Sigmoid colon (tissue), 7 donors: ENCODE results near the gene RFT1. TPM values are rescaled to one million over a fixed set of nuclear protein-coding genes. Genes with fewer than 3 reads are reported as not detected.

Experiments used
- DNase-seq: peaks from one replicate; pipeline ENCODE4 v3.0.0-alpha.2; 2019
- H3K27ac ChIP-seq, 4 donors: fragments of 200-600 bp; sonication (generic); one replicate each; pipeline ENCODE4 v1.5.1; 2016 to 2019; ENCODE audit warnings: mild to moderate bottlenecking in 1 of 4
- H3K27me3 ChIP-seq, 3 donors: fragments of 200-600 bp; sonication (generic); one replicate each; pipeline ENCODE4 v1.5.1; 2019; ENCODE audit warnings: mild to moderate bottlenecking in 1 of 3
- H3K36me3 ChIP-seq, 4 donors: fragments of 200-600 bp; sonication (generic); one replicate each; pipeline ENCODE4 v1.5.1; 2016 to 2019
- H3K4me1 ChIP-seq, 4 donors: fragments of 200-600 bp; sonication (generic); one replicate each; pipeline ENCODE4 v1.5.1; 2017 to 2019
- H3K4me3 ChIP-seq, 4 donors: fragments of 200-600 bp; sonication (generic); one replicate each; pipeline ENCODE4 v1.5.1; 2017 to 2019; ENCODE audit warnings: mild to moderate bottlenecking in 2 of 4, moderate library complexity in 1 of 4
- H3K9me3 ChIP-seq, 4 donors: fragments of 200-600 bp in 3 of 4; sonication (generic) in 3 of 4; one replicate each; pipeline versions ENCODE4 v1.5.1 to v1.6.1; 2013 to 2019
- CTCF ChIP-seq, 4 experiments: fragments of 450-650 bp in 3 of 4; fragments of 200-600 bp in 1 of 4; IDR thresholded peaks; one replicate each; pipeline ENCODE4 v1.5.1; 2016 to 2019; ENCODE audit warnings: antibody characterized with exemption in 4 of 4, mild to moderate bottlenecking in 3 of 4, moderate library complexity in 2 of 4
- EP300 ChIP-seq, 4 donors: sonication (generic); formaldehyde crosslinking; IDR thresholded peaks; one replicate each; pipeline ENCODE4 v1.6.1; 2017; ENCODE audit warnings: antibody characterized with exemption in 4 of 4
- POLR2A ChIP-seq, 2 donors: fragments of 450-650 bp; IDR thresholded peaks; one replicate each; pipeline ENCODE4 v1.6.1; 2016; ENCODE audit warnings: antibody characterized with exemption in 2 of 2, mild to moderate bottlenecking in 2 of 2, moderate library complexity in 2 of 2
- POLR2AphosphoS5 ChIP-seq, 4 donors: sonication (generic); formaldehyde crosslinking; IDR thresholded peaks; one replicate each; pipeline ENCODE4 v1.6.1; 2017; ENCODE audit warnings: antibody characterized with exemption in 4 of 4
- WGBS, 2 donors: extraction: QIAGEN DNeasy Blood & Tissue Kit; methylation state at CpG; one replicate each; pipeline ENCODE4 v1.1.7; 2013; 5-methylcytosine and 5-hydroxymethylcytosine counted together
- intact Hi-C: fragments of 100-400 bp; cut with DNase I; formaldehyde crosslinking; loops from one replicate; pipeline ENCODE4 v1.15.1; 2023
- polyA plus RNA-seq, 3 donors: library from polyadenylated mRNA; stranded (reverse); fragments of 200-250 nt; gene quantifications; one replicate each; pipeline ENCODE4 v1.2.3, GENCODE V29; 2013
- total RNA-seq, 4 donors: library from RNA; depleted of rRNA; stranded (reverse); fragments of >200 nt; gene quantifications; one replicate each; pipeline ENCODE4 v1.1.0, GENCODE V29; 2016
- donor health status: healthy with polysubstance abuse.
- donor health status: Bipolar disorder and iron deficiency.
- donor health status: healthy.

RFT1 gene
- total and polyA plus RNA-seq, 7 donors = 3.0 to 13.2 (median 6.3) TPM

DNA sequence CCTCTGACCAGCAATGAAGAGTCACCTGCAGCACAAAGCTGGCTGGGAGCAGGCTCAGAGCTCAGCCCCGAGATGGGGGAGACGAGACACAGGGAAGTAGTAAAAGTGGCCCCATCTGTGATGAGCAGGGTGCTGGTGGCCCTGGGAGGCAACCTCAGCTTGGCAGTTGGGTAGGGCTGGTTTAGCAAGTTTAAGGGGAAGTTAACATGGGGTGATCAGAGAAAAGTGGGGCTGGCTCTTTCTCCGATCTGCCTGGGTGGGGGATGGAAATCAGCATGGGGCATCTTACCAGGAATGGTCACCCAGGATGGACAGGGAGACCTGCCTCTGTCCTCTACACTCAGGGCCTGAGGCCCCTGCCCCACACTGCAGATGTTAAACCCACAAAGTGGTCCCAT lies 54.5 kb downstream of the RFT1 start:
- DNase-seq = peak; percentile 32
- 81 to 87% methylated on average over 3 of the region's 3 CpGs for WGBS, 2 donors
- H3K9me3 ChIP-seq = no peaks in the 10 kb centered on the region
- H3K36me3 ChIP-seq = no peaks in the 10 kb centered on the region
- no peak overlapping the region for H3K4me3 ChIP-seq
- no peak overlapping the region for H3K27ac ChIP-seq
- no peak for TF ChIP-seq EP300 (IDR thresholded peaks at IDR 0.05)
- TF ChIP-seq POLR2A (IDR thresholded peaks at IDR 0.05) = no peak
- TF ChIP-seq POLR2AphosphoS5 (IDR thresholded peaks at IDR 0.05) = no peak
- TF ChIP-seq CTCF (IDR thresholded peaks at IDR 0.05) = no peak
- peaks cover 4 to 14% (median 12%) of the 10 kb centered on the region in 4 donors for H3K4me1 ChIP-seq
- no peaks in the 10 kb centered on the region for H3K27me3 ChIP-seq
- intact Hi-C loops = no loop called here

DNA sequence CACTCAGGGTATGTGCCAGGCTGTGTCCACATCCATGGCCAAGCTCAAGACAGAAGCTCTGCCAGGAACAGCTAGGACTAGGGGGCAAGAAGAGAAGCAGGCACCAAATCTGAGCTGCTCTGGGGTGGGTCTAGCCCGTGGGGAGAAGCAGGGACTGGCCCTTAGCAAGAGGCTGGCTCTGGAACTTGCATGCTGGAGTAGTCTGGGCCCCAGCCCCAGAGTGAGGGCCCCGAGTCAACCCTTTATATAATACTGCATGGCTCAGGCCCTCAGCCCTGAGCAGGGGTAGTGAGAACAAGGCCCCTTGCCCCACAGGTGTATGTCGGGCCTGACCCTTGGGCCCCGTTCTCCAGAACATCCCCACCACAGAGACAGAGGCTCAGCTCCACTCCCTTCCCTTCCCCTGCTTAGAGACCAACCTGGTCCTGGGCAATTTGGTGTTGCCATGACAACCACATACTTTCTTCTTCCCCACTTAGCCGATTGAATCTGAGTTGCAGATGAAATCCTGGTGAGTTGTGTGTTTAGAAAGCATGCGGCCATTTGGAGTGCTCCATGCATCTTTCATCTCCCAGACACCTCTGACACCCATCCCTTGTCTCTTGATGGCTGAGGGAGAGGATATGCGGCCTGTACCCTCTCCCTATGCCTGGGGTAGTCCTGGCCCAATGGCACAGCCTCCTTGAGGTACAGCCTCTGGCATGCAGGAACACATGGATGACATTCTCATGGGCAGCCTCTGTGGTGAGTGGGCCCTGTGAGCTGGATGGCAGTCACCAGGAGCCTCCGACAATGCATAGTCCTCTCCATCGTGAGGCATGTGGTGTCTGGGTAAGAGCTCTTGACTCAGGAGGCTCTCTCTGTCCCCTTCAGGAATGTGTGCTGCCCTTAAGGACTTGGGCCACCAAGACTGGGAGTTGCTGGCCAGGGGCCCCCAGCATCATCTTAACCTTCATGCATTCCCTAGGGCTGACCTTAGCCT lies 55.2 kb downstream of the RFT1 start:
- H3K27ac ChIP-seq = no peak overlapping the region
- no peaks in the 10 kb centered on the region for H3K9me3 ChIP-seq
- no peak overlapping the region for H3K4me3 ChIP-seq
- intact Hi-C loops = loop anchor here (5.0 kb wide), 2 partner anchors 143 to 228 kb away; no protein-coding TSS in a partner anchor
- no peaks in the 10 kb centered on the region for H3K27me3 ChIP-seq
- peak; percentile 50 for DNase-seq
- 86% methylated on average over 9 of the region's 9 CpGs for WGBS, 2 donors
- peaks cover 4 to 14% (median 12%) of the 10 kb centered on the region in 4 donors for H3K4me1 ChIP-seq
- TF ChIP-seq POLR2AphosphoS5 (IDR thresholded peaks at IDR 0.05) (no peak), POLR2A (IDR thresholded peaks at IDR 0.05) (no peak)
- no peaks in the 10 kb centered on the region for H3K36me3 ChIP-seq

GRCh38 chr3:53074366-53074696 lies 55.9 kb downstream of the RFT1 start:
- TF ChIP-seq POLR2AphosphoS5 (IDR thresholded peaks at IDR 0.05) (no peak), CTCF (IDR thresholded peaks at IDR 0.05) (no peak), POLR2A (IDR thresholded peaks at IDR 0.05) (no peak), EP300 (IDR thresholded peaks at IDR 0.05) (no peak)
- H3K27me3 ChIP-seq = no peaks in the 10 kb centered on the region
- WGBS, 2 donors = 94 to 100% methylated on average over 1 of the region's 1 CpG
- intact Hi-C loops = loop anchor here (5.0 kb wide), 2 partner anchors 142 to 227 kb away; no protein-coding TSS in a partner anchor
- no peaks in the 10 kb centered on the region for H3K36me3 ChIP-seq
- DNase-seq = peak; percentile 48
- no peak overlapping the region for H3K27ac ChIP-seq
- no peak overlapping the region for H3K4me3 ChIP-seq
- H3K9me3 ChIP-seq = no peaks in the 10 kb centered on the region
- H3K4me1 ChIP-seq = peaks cover 4 to 14% (median 12%) of the 10 kb centered on the region in 4 donors

DNA sequence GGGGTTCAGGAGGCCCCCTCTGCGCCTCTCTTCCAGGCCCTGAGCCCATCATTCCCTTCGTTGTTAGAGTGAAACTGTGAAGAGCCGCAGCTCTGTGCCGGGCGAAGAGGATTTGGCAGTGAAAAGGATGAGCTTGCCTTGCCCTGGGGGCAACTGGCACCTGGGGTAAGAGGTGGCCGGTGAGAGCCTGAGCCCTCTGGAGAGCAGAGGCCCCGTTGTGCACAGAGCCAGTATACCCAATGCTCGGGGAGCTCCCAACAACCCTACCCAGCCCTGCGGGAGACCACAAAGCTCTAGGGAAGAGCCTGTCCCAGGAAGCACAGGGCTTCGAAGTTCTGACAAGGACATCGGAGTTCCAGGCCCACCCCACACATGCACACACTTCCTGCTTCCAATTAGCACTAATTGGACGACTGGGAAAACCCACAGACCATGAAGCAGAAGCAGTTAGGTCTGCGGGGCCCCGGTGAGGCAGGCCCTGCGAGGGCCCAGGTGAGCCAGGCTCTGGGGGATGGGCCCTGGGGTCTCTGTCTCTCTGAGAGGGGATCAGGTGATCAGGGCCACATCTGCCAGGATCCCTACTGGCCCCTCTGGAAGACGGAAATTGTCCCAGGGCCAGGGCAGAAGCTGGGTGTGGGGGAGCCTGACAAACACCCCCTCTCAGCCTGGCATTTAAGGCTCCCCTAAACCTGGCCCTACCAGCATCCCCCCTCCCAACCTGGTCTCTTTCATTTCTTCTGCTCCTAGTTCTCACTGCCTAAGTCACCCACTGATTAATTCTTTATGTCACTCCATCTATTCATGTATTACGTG lies 56.5 kb downstream of the RFT1 start:
- WGBS, 2 donors = 79 to 83% methylated on average over 17 of the region's 17 CpGs
- Histone ChIP-seq H3K36me3 (no peaks in the 10 kb centered on the region), H3K9me3 (no peaks in the 10 kb centered on the region), H3K27me3 (no peaks in the 10 kb centered on the region), H3K27ac (peak overlapping the region; percentile 61 to 75 (median 69)), H3K4me1 (peaks cover 4 to 14% (median 12%) of the 10 kb centered on the region in 4 donors), H3K4me3 (peak overlapping the region; percentile 51 to 67 (median 64))
- intact Hi-C loops = loop anchor here (2.0 to 5.0 kb wide), 3 partner anchors 141 to 301 kb away; no protein-coding TSS in a partner anchor
- peak; percentile 60 for DNase-seq
- TF ChIP-seq CTCF (IDR thresholded peaks at IDR 0.05) (no peak), EP300 (IDR thresholded peaks at IDR 0.05) (no peak), POLR2A (IDR thresholded peaks at IDR 0.05) (no peak), POLR2AphosphoS5 (IDR thresholded peaks at IDR 0.05) (no peak)
